ENCODE data around the gene C10orf67. TPM values are rescaled to one million over a fixed set of nuclear protein-coding genes. Genes with fewer than 3 reads are reported as not detected.

C10orf67 gene
- total RNA-seq, 1 experiment from 2014 or later = not detected

DNA sequence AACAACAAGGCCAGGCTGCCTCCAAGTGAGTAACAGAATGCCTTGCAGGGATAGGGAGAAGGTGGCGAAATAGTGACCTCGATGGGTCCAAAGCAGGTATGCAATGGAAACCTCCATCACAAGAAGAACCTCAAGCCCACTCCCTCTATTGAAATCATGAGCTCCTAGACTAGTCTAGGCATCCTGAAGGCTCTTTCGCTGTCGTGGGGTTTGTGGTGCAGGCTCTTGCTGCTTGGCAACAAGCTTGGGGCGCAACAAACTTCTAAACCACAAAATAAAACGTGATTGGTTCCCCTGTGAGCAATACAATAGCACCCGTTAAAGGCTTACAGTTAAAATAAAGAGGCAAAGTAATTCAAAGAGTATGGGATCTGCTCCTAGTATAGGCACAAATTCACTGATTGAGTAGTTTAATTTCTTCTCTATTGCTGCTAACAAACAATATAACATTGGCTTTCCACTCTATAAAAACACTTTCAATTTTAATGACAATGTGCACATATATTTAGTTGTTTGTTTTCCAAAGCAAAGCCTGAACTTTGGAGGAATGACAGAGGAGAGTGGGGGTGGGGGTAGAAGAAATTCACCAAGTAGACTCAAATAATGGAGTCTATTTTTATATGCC, 64.1 kb downstream of the C10orf67 start:
- H3K79me2 ChIP-seq (ENCODE audit: insufficient read depth, low read length) = no peaks in the 10 kb centered on the region
- H3K9me3 ChIP-seq (ENCODE audit: control insufficient read depth in 1 of 2, insufficient read depth in 1 of 2, low read depth in 1 of 2, low read length in 2 of 2) = no peaks in the 10 kb centered on the region
- H3K4me2 ChIP-seq (ENCODE audit: low read length) = no peak overlapping the region
- intact Hi-C loops (cut with micrococcal nuclease) = no loop called here
- H3K27ac ChIP-seq (ENCODE audit: low read depth, low read length) = no peak overlapping the region
- H3K9me2 ChIP-seq (ENCODE audit: insufficient read depth) = no peaks in the 10 kb centered on the region
- ChIA-PET POLR2A (no interaction called here), CTCF (no interaction called here), RAD21 (ENCODE audit: low non-redundant PET in 1 of 2, low total read pairs in 2 of 2, uncharacterized antibody in 2 of 2, unreplicated experiment in 2 of 2) (no interaction called here)
- peaks cover 27% of the 10 kb centered on the region; the same call in 1 of the 2 replicates for H3K27me3 ChIP-seq (ENCODE audit: insufficient read depth, low read length)
- no peak for ATAC-seq
- DNase-seq (ENCODE audit: low read depth, low spot score) = no peak
- no peak overlapping the region for H2AFZ ChIP-seq (ENCODE audit: low read depth, low read length, poor library complexity, severe bottlenecking)
- no peaks in the 10 kb centered on the region for H4K20me1 ChIP-seq (ENCODE audit: insufficient read depth)
- no peak overlapping the region for H3K9ac ChIP-seq (ENCODE audit: low read length)
- H3K4me3 ChIP-seq (replicated peaks in 1 of 2; ENCODE audit: low read depth in 1 of 2, low read length in 2 of 2) = no peak overlapping the region
- TF ChIP-seq POLR2AphosphoS5 (IDR thresholded peaks at IDR 0.05; ENCODE audit: low read depth, low read length) (no peak), RAD21 (IDR thresholded peaks at IDR 0.05; ENCODE audit: low read depth) (no peak), TCF7L2 (IDR thresholded peaks at IDR 0.05; ENCODE audit: borderline replicate concordance, extremely low read depth, insufficient read depth, insufficient read length) (no peak), CEBPB (IDR thresholded peaks at IDR 0.05; ENCODE audit: low read depth) (no peak), CBX3 (IDR thresholded peaks at IDR 0.05; ENCODE audit: low read depth) (no peak), ELF1 (IDR thresholded peaks at IDR 0.05; ENCODE audit: borderline replicate concordance, low read depth) (no peak), POLR2A (IDR thresholded peaks at IDR 0.05; ENCODE audit: borderline replicate concordance, extremely low read depth, insufficient read depth, insufficient read length) (no peak), EZH2 (IDR thresholded peaks at IDR 0.05) (no peak), YY1 (IDR thresholded peaks at IDR 0.05; ENCODE audit: extremely low read depth, insufficient replicate concordance, low read depth, low read length) (no peak), ZNF274 (IDR thresholded peaks at IDR 0.05; ENCODE audit: low read depth, low read length) (no peak), EGR1 (IDR thresholded peaks at IDR 0.05; ENCODE audit: low read depth) (no peak), ZFX (IDR thresholded peaks at IDR 0.05) (no peak), SIN3A (IDR thresholded peaks at IDR 0.05; ENCODE audit: low read depth) (no peak)
- TF ChIP-seq, protein P1, sequence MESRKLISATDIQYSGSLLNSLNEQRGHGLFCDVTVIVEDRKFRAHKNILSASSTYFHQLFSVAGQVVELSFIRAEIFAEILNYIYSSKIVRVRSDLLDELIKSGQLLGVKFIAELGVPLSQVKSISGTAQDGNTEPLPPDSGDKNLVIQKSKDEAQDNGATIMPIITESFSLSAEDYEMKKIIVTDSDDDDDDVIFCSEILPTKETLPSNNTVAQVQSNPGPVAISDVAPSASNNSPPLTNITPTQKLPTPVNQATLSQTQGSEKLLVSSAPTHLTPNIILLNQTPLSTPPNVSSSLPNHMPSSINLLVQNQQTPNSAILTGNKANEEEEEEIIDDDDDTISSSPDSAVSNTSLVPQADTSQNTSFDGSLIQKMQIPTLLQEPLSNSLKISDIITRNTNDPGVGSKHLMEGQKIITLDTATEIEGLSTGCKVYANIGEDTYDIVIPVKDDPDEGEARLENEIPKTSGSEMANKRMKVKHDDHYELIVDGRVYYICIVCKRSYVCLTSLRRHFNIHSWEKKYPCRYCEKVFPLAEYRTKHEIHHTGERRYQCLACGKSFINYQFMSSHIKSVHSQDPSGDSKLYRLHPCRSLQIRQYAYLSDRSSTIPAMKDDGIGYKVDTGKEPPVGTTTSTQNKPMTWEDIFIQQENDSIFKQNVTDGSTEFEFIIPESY (IDR thresholded peaks at IDR 0.05; ENCODE audit: extremely low read depth, insufficient replicate concordance, low read length) = no peak
- TF ChIP-seq, protein P2, sequence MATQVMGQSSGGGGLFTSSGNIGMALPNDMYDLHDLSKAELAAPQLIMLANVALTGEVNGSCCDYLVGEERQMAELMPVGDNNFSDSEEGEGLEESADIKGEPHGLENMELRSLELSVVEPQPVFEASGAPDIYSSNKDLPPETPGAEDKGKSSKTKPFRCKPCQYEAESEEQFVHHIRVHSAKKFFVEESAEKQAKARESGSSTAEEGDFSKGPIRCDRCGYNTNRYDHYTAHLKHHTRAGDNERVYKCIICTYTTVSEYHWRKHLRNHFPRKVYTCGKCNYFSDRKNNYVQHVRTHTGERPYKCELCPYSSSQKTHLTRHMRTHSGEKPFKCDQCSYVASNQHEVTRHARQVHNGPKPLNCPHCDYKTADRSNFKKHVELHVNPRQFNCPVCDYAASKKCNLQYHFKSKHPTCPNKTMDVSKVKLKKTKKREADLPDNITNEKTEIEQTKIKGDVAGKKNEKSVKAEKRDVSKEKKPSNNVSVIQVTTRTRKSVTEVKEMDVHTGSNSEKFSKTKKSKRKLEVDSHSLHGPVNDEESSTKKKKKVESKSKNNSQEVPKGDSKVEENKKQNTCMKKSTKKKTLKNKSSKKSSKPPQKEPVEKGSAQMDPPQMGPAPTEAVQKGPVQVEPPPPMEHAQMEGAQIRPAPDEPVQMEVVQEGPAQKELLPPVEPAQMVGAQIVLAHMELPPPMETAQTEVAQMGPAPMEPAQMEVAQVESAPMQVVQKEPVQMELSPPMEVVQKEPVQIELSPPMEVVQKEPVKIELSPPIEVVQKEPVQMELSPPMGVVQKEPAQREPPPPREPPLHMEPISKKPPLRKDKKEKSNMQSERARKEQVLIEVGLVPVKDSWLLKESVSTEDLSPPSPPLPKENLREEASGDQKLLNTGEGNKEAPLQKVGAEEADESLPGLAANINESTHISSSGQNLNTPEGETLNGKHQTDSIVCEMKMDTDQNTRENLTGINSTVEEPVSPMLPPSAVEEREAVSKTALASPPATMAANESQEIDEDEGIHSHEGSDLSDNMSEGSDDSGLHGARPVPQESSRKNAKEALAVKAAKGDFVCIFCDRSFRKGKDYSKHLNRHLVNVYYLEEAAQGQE (IDR thresholded peaks at IDR 0.05; ENCODE audit: low read depth) = no peak
- TF ChIP-seq, protein P3, sequence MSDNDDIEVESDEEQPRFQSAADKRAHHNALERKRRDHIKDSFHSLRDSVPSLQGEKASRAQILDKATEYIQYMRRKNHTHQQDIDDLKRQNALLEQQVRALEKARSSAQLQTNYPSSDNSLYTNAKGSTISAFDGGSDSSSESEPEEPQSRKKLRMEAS (IDR thresholded peaks at IDR 0.05) = no peak
- TF ChIP-seq, protein P4, sequence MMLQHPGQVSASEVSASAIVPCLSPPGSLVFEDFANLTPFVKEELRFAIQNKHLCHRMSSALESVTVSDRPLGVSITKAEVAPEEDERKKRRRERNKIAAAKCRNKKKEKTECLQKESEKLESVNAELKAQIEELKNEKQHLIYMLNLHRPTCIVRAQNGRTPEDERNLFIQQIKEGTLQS (IDR thresholded peaks at IDR 0.05) = no peak
- no TSS peak for BruUV-seq (replicated peaks)
- no peaks in the 10 kb centered on the region for H3K36me3 ChIP-seq (ENCODE audit: control insufficient read depth in 1 of 2, insufficient read depth in 2 of 2, low read length in 2 of 2)
- no peaks in the 10 kb centered on the region for H3K4me1 ChIP-seq (ENCODE audit: control insufficient read depth in 1 of 2, insufficient read depth in 2 of 2, low read length in 2 of 2)

Data from HCT116 (cell line).